ENCODE results near the gene KHDRBS1. TPM values are rescaled to one million over a fixed set of nuclear protein-coding genes. Genes with fewer than 3 reads are reported as not detected.
"Not testable (repeated sequence)": the region's sequence is repeated elsewhere in the genome, so short reads cannot be mapped to it uniquely, and the experiment has no call there.

The KHDRBS1 gene
- total RNA-seq, 1 experiment from 2014 or later: 77.5 TPM

GRCh38 chr1:31981972-31982371 lies 31.7 kb upstream of the KHDRBS1 start:
- Histone ChIP-seq H2AFZ (ENCODE audit: low read length) (no peak overlapping the region), H3K79me2 (ENCODE audit: low read length) (no peaks in the 10 kb centered on the region), H3K4me3 (ENCODE audit: low read length) (no peak overlapping the region), H3K4me1 (ENCODE audit: low read length) (peaks cover 10% of the 10 kb centered on the region), H3K9me2 (replicated peaks; ENCODE audit: insufficient read depth, low read length) (no peaks in the 10 kb centered on the region), H3K27ac (ENCODE audit: low read length) (no peak overlapping the region), H3K27me3 (ENCODE audit: low read length) (no peaks in the 10 kb centered on the region), H4K20me1 (ENCODE audit: insufficient read depth, low read depth, low read length) (no peaks in the 10 kb centered on the region), H3K36me3 (ENCODE audit: insufficient read depth, low read length) (no peaks in the 10 kb centered on the region), H3K9me3 (ENCODE audit: low read length) (no peaks in the 10 kb centered on the region), H3K9ac (ENCODE audit: low read length) (no peak overlapping the region), H3K4me2 (ENCODE audit: low read depth, low read length, poor library complexity, severe bottlenecking) (no peak overlapping the region)
- no peak for DNase-seq

GRCh38 chr1:31984419-31985347 lies 29.0 kb upstream of the KHDRBS1 start:
- Histone ChIP-seq H3K36me3 (ENCODE audit: insufficient read depth, low read length) (no peaks in the 10 kb centered on the region), H3K4me2 (ENCODE audit: low read depth, low read length, poor library complexity, severe bottlenecking) (no peak overlapping the region), H2AFZ (ENCODE audit: low read length) (peak overlapping the region; percentile 61; the same call in 1 of the 2 replicates), H4K20me1 (ENCODE audit: insufficient read depth, low read depth, low read length) (no peaks in the 10 kb centered on the region), H3K27ac (ENCODE audit: low read length) (no peak overlapping the region), H3K27me3 (ENCODE audit: low read length) (no peaks in the 10 kb centered on the region), H3K9me3 (ENCODE audit: low read length) (no peaks in the 10 kb centered on the region), H3K4me3 (ENCODE audit: low read length) (no peak overlapping the region), H3K9ac (ENCODE audit: low read length) (no peak overlapping the region), H3K79me2 (ENCODE audit: low read length) (no peaks in the 10 kb centered on the region), H3K4me1 (ENCODE audit: low read length) (peaks cover 10% of the 10 kb centered on the region), H3K9me2 (replicated peaks; ENCODE audit: insufficient read depth, low read length) (no peaks in the 10 kb centered on the region)
- DNase-seq: no peak

- DNase-seq: no peak
- H3K4me1 ChIP-seq (ENCODE audit: low read length): peaks cover 10% of the 10 kb centered on the region
- no peaks in the 10 kb centered on the region for H4K20me1 ChIP-seq (ENCODE audit: insufficient read depth, low read depth, low read length)
- peak overlapping the region; percentile 61; the same call in 1 of the 2 replicates for H2AFZ ChIP-seq (ENCODE audit: low read length)
- no peaks in the 10 kb centered on the region for H3K9me3 ChIP-seq (ENCODE audit: low read length)
- H3K27me3 ChIP-seq (ENCODE audit: low read length): no peaks in the 10 kb centered on the region
- no peaks in the 10 kb centered on the region for H3K79me2 ChIP-seq (ENCODE audit: low read length)
- H3K27ac ChIP-seq (ENCODE audit: low read length): no peak overlapping the region
- no peak overlapping the region for H3K4me3 ChIP-seq (ENCODE audit: low read length)
- no peaks in the 10 kb centered on the region for H3K36me3 ChIP-seq (ENCODE audit: insufficient read depth, low read length)
- no peaks in the 10 kb centered on the region for H3K9me2 ChIP-seq (replicated peaks; ENCODE audit: insufficient read depth, low read length)
- no peak overlapping the region for H3K9ac ChIP-seq (ENCODE audit: low read length)
- no peak overlapping the region for H3K4me2 ChIP-seq (ENCODE audit: low read depth, low read length, poor library complexity, severe bottlenecking)
These were observed 28.2 kb upstream of the KHDRBS1 start for GRCh38 chr1:31985430-31985829.

GRCh38 chr1:31987135-31987619 lies 26.5 kb upstream of the KHDRBS1 start:
- Histone ChIP-seq H2AFZ (ENCODE audit: low read length) (no peak overlapping the region), H3K4me3 (ENCODE audit: low read length) (no peak overlapping the region), H3K9ac (ENCODE audit: low read length) (no peak overlapping the region), H3K9me3 (ENCODE audit: low read length) (no peaks in the 10 kb centered on the region), H3K27ac (ENCODE audit: low read length) (no peak overlapping the region), H3K27me3 (ENCODE audit: low read length) (no peaks in the 10 kb centered on the region), H3K4me2 (ENCODE audit: low read depth, low read length, poor library complexity, severe bottlenecking) (no peak overlapping the region), H4K20me1 (ENCODE audit: insufficient read depth, low read depth, low read length) (no peaks in the 10 kb centered on the region), H3K36me3 (ENCODE audit: insufficient read depth, low read length) (no peaks in the 10 kb centered on the region), H3K4me1 (ENCODE audit: low read length) (peaks cover 13% of the 10 kb centered on the region), H3K9me2 (replicated peaks; ENCODE audit: insufficient read depth, low read length) (no peaks in the 10 kb centered on the region), H3K79me2 (ENCODE audit: low read length) (no peaks in the 10 kb centered on the region)
- DNase-seq: no peak

- H3K9me3 ChIP-seq (ENCODE audit: low read length): no peaks in the 10 kb centered on the region
- H3K36me3 ChIP-seq (ENCODE audit: insufficient read depth, low read length): no peaks in the 10 kb centered on the region
- H3K4me2 ChIP-seq (ENCODE audit: low read depth, low read length, poor library complexity, severe bottlenecking): no peak overlapping the region
- no peak for DNase-seq
- no peak overlapping the region for H2AFZ ChIP-seq (ENCODE audit: low read length)
- no peak overlapping the region for H3K9ac ChIP-seq (ENCODE audit: low read length)
- no peaks in the 10 kb centered on the region for H3K9me2 ChIP-seq (replicated peaks; ENCODE audit: insufficient read depth, low read length)
- H3K27me3 ChIP-seq (ENCODE audit: low read length): no peaks in the 10 kb centered on the region
- no peak overlapping the region for H3K4me3 ChIP-seq (ENCODE audit: low read length)
- no peak overlapping the region for H3K27ac ChIP-seq (ENCODE audit: low read length)
- no peaks in the 10 kb centered on the region for H4K20me1 ChIP-seq (ENCODE audit: insufficient read depth, low read depth, low read length)
- H3K4me1 ChIP-seq (ENCODE audit: low read length): peaks cover 10% of the 10 kb centered on the region
- H3K79me2 ChIP-seq (ENCODE audit: low read length): no peaks in the 10 kb centered on the region
These were observed 23.7 kb upstream of the KHDRBS1 start for GRCh38 chr1:31989964-31990363.

GRCh38 chr1:31991182-31991581 lies 22.5 kb upstream of the KHDRBS1 start:
- Histone ChIP-seq H3K4me3 (ENCODE audit: low read length) (no peak overlapping the region), H3K4me1 (ENCODE audit: low read length) (peaks cover 6% of the 10 kb centered on the region), H3K9ac (ENCODE audit: low read length) (no peak overlapping the region), H3K4me2 (ENCODE audit: low read depth, low read length, poor library complexity, severe bottlenecking) (no peak overlapping the region), H3K79me2 (ENCODE audit: low read length) (no peaks in the 10 kb centered on the region), H3K36me3 (ENCODE audit: insufficient read depth, low read length) (no peaks in the 10 kb centered on the region), H3K9me3 (ENCODE audit: low read length) (no peaks in the 10 kb centered on the region), H3K27ac (ENCODE audit: low read length) (no peak overlapping the region), H3K9me2 (replicated peaks; ENCODE audit: insufficient read depth, low read length) (no peaks in the 10 kb centered on the region), H2AFZ (ENCODE audit: low read length) (no peak overlapping the region), H4K20me1 (ENCODE audit: insufficient read depth, low read depth, low read length) (no peaks in the 10 kb centered on the region), H3K27me3 (ENCODE audit: low read length) (no peaks in the 10 kb centered on the region)
- peak; percentile 50 for DNase-seq

- H3K9ac ChIP-seq (ENCODE audit: low read length): no peak overlapping the region
- H3K4me3 ChIP-seq (ENCODE audit: low read length): no peak overlapping the region
- no peak for DNase-seq
- H3K9me2 ChIP-seq (replicated peaks; ENCODE audit: insufficient read depth, low read length): no peaks in the 10 kb centered on the region
- no peaks in the 10 kb centered on the region for H3K36me3 ChIP-seq (ENCODE audit: insufficient read depth, low read length)
- H3K27me3 ChIP-seq (ENCODE audit: low read length): no peaks in the 10 kb centered on the region
- no peaks in the 10 kb centered on the region for H3K9me3 ChIP-seq (ENCODE audit: low read length)
- peaks cover 6% of the 10 kb centered on the region for H3K4me1 ChIP-seq (ENCODE audit: low read length)
- no peak overlapping the region for H3K4me2 ChIP-seq (ENCODE audit: low read depth, low read length, poor library complexity, severe bottlenecking)
- no peak overlapping the region for H2AFZ ChIP-seq (ENCODE audit: low read length)
- no peak overlapping the region for H3K27ac ChIP-seq (ENCODE audit: low read length)
- H3K79me2 ChIP-seq (ENCODE audit: low read length): no peaks in the 10 kb centered on the region
- H4K20me1 ChIP-seq (ENCODE audit: insufficient read depth, low read depth, low read length): no peaks in the 10 kb centered on the region
These were observed 18.4 kb upstream of the KHDRBS1 start for GRCh38 chr1:31995263-31995662.

GRCh38 chr1:31996121-31996520 lies 17.5 kb upstream of the KHDRBS1 start:
- H3K27ac ChIP-seq (ENCODE audit: low read length); DNase-seq; H3K9ac ChIP-seq (ENCODE audit: low read length); H3K36me3 ChIP-seq (ENCODE audit: insufficient read depth, low read length); H3K79me2 ChIP-seq (ENCODE audit: low read length); H3K27me3 ChIP-seq (ENCODE audit: low read length); H3K4me1 ChIP-seq (ENCODE audit: low read length); H3K4me3 ChIP-seq (ENCODE audit: low read length); H3K9me2 ChIP-seq (replicated peaks; ENCODE audit: insufficient read depth, low read length); H3K9me3 ChIP-seq (ENCODE audit: low read length); H4K20me1 ChIP-seq (ENCODE audit: insufficient read depth, low read depth, low read length); H3K4me2 ChIP-seq (ENCODE audit: low read depth, low read length, poor library complexity, severe bottlenecking); H2AFZ ChIP-seq (ENCODE audit: low read length): not testable (repeated sequence)
